Measurements from ENCODE around the gene LDB2.

The LDB2 gene

DNA sequence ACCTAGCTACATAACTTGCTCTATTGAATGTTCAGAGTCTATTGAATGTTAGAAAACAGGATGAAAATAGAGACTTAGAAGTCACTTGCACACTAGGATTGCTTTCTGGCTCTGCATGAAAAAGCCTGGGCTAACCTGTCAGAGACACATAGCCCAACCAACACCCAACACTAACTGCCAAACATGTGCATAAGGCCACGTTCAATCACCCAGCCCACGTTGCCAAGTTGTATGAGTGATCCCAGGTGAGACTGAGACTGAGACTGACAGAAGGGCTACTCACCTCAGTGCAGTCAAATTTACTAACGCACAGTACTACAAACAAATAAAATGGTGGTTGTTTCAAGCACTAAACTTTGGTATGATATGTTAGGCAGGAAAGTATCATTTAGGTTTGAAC, 61.0 kb downstream of the LDB2 start:
- no peak for DNase-seq

DNA sequence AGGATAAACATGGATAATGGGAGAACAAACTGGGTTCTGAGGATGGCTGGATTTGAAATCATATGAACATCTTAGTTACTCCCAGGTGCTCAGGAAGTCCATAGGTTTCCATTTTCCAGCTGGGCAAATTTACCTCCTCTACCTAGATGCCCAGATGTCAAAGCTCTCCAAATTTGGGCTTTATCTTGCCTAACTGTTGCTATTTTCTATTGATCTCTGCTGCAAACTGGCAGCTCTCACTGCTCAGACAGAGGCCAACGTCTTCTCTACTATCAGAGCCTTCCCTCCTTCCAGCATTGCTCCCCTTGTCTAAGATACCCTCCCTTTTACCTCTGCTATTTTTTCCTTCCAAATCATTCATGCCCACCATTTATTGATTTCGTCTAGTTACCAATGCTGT, 62.1 kb downstream of the LDB2 start:
- DNase-seq, result no peak

DNA sequence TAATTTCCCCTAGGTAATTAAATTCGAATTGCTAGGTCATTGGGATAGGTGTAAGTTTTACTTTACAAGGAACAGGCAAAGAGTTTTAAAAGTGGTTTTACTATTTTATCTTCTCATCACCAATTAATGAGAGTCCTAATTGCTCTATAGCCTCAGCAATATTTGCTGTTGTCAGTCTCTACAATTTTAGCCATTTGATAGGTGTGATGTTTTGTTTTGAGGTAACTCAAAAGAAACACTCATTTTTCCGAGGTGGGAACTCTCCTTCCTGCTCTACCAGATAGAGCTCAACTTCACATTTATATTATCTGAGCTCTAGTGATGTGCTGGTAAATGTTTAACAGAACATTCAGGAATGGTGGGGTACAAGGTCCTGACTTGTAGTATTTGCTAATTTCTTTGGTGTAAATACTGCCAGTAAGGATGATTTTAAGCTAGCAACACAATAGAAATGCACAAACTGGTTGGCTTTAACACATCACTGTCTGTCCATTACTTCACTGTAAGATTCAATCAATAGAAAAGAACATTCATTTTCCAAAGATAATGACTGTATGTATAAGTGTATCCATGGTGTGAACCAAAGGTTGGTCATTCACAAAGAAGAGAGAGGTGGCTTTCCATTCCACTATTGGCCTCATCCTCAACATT, 62.7 kb downstream of the LDB2 start:
- DNase-seq, result no peak

DNA sequence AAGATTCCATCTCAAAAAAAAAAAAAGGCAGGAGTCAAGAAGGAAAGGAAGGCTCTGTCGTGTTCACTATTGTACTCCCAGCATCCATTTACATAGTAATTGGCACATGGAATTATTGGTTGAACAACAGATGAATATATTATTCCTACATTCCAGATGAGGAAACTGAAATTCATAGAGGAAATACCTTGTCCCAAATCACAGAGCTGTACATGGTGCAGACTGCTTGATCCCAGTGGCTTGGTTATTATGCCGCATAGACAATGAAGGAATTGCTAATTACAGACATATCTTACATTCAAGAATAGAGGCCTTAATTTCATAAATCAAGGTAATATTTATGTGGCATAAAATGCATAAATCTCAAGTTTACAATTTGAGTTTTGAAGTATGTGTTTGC, 63.6 kb downstream of the LDB2 start:
- DNase-seq, result no peak

DNA sequence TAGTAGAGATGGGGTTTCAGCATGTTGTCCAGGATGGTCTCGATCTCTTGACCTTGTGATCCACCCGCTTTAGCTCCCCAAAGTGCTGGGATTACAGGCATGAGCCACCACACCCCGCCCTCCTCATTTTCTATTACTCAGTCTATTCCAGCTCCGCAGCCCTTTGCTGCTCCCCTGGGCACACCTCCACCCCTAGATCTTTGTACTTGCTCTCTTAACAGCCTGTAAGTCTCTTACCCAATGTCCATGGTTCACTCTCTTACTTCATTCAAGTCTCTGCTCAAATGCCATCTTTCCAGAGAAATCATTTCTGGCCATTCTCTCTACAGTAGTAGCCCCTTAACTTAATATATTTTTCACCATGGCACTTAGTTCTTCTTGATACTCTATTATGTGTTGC, 64.7 kb downstream of the LDB2 start:
- no peak for DNase-seq

DNA sequence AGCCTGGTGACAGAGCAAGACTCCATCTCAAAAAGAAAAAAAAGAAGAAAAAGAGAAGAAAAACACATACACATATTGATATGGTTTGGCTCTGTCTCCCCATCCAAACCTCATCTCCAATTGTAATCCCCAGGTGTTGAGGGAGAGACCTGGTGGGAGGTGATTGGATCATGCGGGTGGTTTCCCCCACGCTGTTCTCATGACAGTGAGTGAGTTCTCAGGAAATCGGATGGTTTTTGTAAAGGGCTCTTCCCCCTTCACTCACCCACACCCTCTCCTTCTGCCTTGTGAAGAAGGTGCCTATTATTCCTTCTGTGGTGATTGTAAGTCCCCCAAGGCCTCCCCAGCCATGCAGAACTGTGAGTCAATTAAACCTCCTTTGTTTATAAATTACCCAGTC, 68.4 kb downstream of the LDB2 start:
- no peak for DNase-seq

DNA sequence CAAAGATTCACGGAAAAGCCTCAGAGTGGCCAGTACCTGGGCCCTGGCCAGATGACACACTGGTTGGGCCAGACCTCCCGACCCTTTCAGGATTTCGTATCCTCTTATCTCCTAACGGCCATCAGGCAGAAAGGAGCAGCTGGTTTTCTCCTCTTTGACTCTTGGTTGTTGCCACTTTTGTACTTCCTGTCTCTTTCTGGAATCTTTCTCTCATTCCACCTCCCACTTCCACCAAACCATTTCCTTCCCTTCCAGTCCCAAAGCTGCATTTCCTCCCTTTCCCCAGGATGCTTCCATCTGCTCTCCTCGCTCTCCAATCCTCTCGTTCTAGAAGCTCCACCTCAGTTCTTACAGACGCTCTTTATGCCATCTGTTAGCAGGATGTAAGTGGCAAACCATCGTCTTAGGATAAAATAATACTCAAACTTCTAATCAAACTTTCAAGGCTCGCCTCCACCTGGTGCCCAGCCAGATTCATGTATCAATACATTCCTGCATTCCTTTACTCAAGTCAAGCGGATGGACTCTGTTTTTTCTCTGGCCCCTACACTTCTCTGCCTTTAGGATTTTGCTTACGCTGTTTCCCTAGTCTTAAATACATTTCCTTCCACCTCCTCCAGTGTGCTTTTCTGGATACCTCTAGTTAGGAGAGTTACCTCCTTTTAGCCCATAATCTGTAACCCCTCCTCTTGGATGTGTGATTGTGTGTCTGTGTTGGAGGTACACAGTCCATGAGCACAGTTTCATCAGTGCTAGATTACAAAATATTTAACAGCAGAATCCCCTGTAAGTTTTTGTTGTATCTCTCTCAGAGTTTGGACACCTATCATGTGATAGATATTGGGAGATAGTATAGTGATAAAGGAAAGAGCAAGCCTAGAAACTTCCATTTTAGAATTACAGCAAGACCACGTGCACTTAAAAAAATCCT, 70.4 kb downstream of the LDB2 start:
- no peak for DNase-seq

DNA sequence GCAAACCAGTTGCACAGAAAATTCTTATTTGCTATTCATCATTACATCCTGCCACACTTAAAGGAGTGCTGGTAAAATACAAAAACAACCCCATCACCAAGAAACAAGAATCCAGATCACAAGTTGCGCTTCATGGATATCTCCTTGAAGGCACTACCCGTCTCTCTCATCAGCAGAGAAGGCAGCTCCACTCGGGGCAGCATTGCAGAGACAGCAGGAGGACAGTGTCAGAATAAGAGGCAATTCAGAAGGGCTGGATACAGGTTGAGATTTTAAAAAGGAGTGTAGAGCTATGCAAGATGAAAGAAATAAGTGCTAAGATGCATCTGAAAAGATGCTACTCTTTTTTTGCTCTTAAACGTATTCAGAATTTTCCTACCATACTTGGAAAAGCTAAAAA, 71.4 kb downstream of the LDB2 start:
- DNase-seq, result no peak

DNA sequence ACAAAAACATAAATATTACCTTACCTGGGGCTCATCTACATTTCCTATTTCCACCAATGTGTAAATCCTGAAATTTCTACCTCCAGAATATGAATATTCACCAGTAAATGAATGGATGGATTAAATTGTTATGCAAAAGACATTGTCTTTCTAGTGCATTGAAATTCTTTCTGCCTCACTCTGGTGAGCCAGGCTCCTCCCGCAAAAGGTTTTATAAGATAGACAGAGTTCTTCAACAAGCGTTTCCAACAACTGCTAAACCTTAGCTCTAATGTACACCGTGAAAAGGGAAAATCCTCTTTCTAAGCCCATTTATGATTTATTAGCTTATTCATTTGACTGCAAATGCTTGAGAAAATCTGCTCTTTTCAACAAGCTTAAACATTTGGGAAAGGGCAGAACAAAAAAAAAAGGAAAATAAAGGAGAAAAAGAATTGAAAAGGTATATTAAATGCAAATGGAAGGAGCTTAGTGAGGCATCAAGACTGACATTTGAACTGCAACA, 72.0 kb downstream of the LDB2 start:
- no peak for DNase-seq

DNA sequence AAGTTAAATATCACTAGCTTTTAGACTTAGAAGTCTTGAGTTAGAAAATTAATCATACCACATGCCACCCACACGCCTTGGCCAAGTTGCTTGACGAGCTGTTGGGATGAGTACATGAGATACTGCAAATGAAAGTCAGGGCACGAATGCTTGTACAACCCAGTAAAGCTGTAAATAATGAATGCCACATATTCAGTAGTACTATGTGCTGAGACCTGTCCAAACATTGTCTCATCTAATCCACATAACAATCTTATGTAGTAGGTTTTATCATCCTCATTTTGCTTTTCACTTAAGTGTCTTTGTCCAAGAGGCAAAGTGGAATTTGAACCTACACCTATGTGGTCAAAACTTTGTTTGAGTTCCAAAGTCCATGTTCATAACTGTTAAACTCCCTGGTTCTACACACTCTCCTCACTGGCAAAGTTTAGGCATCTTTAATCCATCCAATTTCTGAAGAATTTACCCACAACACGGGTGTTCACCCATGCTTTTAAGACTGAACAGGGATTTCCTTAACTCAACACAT, 74.1 kb downstream of the LDB2 start:
- DNase-seq, result no peak

DNA sequence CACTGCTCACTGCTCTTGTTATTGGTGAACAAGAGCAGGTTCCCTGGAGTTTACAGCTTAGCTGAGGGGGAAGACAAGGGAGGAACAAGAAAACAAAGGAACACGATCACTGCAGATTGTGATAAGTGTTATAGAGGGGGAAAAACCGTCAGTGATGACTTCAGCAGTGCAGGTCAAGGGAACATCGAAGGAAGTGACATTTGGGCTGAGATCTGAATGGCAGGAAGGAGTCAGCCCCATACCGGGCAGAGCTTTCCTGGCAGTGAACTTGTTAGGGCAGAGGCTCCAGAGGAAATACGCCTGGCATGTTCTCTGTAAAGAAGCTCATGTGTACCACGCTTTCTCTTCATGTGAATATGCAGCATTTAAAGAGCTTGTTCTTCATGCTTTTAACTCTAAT, 78.1 kb downstream of the LDB2 start:
- no peak for DNase-seq

DNA sequence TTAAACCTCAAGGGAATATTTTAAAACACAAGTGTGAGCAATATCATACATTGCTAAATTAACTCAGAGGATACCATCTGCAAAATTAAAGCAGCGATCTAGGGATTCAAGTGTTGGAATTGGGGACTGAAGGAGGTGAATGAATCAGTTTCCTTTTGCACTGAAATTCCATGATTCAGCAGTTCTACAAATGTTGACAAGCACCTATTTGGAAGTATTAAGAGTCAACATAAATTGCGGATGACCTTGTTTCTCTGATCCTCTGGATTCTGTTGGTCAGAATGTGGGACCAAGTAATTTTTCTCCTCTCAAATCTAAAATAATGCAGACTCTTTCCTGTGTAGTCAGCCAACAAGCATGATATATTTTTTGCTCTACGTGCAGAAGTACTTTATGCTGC, 78.8 kb downstream of the LDB2 start:
- DNase-seq, result no peak

DNA sequence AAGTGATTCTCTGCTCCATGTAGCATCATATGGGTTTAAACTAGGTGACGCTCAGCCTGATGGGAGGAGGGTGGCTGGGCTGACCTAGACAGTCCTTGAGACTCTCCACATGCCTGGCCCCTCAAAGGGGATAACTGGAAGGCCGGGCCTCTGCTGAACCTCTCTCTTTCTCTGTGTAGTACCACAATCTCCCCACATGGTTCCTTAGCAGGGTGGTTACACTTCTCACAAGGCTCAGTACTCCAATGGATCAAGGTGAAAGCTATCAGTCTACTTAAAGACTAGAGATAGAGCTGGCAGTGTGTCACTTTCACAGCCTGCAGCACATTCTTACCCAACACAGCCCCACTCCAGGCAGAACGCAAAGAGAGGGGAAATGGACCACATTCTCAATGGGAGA, 80.4 kb downstream of the LDB2 start:
- no peak for DNase-seq

DNA sequence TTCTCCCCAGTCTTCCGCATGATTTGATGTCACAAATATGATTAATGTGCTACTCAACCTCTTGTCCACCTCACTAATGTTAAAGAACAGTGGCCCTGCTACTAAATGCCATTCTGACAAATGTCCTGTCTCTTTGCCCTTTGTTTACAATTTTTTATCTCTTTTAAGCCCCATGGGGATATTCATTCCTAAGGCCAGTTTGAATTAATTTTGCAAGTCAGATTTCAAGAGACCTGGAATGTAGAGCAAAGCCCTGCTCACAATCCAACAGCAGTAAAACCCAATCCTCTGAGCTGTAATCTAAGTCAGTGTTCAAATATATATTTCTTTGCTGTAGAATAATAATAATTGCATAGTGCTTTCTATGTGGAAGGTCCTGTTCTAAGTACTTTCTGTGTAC, 81.2 kb downstream of the LDB2 start:
- no peak for DNase-seq

DNA sequence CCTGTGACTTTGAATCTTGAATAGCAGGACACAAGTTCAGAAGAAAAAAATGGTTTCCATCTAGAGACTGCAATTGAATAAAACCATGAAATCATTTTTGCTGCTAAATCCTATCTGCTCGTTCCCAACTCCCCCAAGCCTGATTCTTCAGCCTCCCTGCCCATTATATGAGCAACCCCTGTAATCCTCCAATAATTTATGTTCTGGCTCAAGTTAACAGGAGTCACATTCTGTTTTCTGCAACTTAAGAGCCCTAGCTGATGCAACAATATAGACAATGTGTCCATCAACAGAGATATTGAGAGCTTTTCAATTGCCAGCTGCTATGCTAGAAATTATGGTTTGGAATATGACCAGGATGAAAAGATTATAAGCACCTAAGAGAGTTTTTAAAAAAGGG, 84.1 kb downstream of the LDB2 start:
- no peak for DNase-seq

DNA sequence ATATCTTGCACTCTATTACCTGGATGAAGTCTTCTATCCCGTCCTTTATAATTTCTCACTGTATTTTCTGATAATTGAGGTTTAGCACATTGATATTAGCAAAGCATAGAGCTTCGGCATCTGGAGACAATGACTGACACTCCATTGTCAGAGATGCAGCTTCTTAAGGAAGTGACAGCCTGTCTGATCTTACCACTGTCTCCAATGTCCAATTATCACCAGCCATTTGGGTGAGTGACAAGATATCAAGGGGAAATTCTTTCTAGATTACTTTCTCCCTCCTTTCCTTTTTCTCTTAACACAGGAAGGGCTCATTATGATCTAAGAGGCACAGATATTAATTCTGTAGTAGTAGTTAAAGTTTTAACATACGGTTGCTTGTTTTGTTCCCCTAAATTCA, 86.4 kb downstream of the LDB2 start:
- no peak for DNase-seq

DNA sequence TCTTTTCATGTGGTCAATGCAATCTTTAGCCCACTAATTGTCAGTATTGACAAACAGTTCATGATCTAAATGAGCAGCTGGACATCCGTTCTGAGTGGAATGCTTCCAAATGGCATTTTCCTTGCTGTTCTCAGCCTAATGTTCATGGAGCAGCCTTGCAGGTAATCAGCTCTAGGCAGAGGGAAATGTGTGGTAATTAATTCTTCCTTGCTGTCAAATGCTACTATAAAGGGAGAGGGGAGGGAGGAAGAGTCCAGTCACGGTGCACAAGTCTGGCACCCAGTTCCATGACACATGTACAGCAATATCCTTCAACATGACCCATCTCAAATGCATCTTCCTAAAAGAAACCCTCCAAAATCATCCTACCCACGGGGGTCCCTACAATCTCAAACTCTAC, 88.5 kb downstream of the LDB2 start:
- no peak for DNase-seq

DNA sequence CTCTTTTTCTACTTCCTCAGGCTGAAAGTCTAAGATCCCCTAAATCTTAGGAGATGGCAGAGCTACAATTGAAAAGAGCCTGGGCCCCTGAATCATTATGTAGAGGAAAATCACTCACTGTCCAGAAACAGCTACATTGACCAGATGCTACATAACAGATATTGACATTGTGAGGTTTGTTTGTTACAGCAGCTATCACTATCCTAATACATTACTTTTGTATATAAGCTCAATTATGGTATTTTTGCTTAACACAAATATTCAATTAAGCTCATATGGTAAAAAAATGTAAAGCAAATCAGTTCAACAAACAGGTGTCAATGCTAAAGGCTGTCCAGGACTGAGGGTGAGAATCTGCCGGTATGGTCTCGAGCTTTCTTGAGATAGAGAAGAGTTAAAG, 89.4 kb downstream of the LDB2 start:
- DNase-seq, result no peak

DNA sequence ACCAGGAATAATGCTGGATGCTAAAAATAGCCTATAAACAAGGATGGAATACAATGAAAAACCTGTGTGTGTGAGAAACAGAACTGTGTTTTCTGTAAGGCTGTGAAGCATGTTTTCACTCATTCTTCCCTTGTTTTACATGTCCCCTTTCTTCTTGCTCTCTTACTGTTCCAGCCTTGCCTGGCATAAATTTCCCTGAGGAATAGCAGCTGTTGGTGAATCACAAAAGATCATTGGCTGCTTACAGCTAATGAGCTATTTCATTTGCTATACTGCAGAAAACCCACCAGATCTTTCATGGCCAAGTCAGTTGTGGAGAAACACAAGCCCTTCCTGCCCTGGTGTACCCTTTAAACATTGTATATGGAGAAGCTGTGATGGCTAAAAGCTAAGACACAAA, 91.1 kb downstream of the LDB2 start:
- no peak for DNase-seq

DNA sequence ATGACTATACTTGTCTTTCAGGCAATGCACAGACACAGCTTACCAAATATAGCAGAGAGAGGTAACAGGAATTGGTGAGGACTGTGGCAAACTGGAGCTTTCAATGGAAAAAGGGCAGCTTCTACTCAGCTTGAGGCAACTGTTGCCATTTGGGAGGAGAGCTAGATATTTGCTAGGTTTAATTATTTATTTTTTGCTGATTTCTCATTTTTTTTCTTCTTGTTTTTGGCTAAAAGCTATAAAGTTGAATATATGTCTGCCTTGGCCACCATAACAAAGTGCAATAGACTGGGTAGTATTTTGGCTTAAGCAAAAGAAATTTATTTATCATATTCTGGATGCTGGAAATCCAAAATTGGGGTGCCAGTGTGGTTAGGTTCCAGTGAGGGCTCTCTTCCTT, 93.9 kb downstream of the LDB2 start:
- DNase-seq, result no peak

DNA sequence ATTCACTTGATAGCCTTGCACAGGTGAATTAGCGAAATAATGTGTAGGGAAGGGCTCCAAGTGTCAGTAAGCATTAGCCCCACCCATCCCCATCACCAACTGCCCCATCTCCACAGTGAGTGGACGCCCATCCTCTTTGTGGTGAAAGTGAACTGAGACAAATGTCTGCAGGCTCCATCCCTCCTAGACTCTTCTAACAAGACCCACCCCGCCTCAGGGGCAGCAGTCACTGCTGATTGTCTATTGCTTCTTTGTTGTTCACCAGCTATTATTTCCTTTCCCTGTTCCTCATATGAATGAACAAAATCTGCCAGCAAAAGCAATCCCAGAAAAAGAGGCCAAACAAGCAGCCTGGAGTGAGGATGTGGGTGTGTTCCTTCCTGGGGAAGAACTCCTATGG, 96.4 kb downstream of the LDB2 start:
- no peak for DNase-seq

DNA sequence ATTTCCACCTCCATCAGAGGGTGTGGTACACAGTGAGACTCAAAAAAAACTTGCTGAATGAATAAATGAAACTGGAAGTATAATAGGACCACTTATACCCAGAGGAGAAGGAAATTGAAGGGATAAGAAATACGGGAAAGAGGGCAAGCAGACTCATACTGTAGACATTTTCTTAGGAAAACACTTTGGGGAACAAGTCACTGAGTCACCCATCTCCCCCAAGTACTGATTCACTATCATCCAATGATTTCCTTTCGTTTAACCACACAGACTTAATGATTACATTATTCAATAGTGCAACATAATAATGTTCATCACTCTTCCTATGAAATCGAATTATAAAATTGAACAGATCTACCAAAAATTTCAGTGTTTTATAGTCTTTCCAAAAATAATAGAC, 97.1 kb downstream of the LDB2 start:
- no peak for DNase-seq

DNA sequence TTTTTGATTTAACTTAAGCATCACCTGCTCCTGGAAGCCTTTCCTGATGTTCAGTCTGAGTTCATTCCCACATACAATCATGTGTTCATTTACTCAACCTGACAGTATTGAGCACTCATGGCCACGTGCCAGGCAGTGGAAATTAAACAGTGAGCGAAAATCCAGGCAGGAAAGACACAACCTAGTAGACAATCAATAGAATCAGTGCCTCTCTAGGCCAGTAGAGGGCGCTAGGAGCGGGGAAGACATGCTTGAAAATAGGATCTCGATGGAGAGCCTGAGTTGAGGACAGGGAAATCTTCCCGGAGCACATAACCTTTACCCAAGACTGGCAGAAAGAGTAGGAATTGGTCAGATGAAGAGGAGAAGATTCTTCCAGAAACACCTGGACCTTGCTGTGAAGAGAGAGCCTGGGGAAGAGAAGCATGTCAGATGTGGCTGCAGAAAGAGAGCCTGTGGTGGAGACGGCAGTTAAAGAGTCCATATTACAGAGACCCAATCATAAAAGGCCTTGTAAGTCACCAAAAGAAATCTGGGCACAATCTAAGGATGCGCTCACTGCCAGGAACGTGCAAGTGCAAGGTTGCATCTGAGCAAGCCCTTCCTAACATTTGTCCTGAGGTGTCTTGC, 103.5 kb downstream of the LDB2 start:
- DNase-seq, result no peak

DNA sequence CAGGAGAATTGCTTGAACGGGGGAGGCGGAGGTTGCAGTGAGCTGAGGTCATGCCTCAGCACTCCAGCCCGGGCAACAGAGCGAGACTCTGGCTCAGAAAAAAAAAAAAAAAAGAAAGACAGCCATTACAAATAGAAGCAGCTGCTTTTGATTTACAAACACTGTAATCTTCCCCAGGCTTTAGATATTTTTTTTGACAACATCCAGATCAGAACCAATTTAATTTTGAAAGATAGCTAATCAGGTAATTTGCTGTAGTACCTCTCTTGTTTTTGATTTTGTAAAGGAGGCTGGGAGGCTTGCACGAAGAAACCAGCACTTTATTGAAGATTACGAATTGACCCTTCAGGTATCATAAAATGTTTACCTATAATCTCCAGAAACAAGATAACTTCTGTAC, 107.0 kb downstream of the LDB2 start:
- DNase-seq, result no peak
